Smooth muscle cell of bladder (primary cell): ENCODE results near the gene BCL11B. TPM values are rescaled to one million over a fixed set of nuclear protein-coding genes. Genes with fewer than 3 reads are reported as not detected.

ENCODE experiments used
- total RNA-seq: library from RNA; depleted of rRNA; stranded (reverse); fragments of >200 nt; gene quantifications from 2 replicates; pipeline ENCODE4 v1.2.3, GENCODE V29; 2014

The BCL11B gene
- under 0.01 TPM in 1 of 2 replicates, not detected in the other for total RNA-seq

DNA sequence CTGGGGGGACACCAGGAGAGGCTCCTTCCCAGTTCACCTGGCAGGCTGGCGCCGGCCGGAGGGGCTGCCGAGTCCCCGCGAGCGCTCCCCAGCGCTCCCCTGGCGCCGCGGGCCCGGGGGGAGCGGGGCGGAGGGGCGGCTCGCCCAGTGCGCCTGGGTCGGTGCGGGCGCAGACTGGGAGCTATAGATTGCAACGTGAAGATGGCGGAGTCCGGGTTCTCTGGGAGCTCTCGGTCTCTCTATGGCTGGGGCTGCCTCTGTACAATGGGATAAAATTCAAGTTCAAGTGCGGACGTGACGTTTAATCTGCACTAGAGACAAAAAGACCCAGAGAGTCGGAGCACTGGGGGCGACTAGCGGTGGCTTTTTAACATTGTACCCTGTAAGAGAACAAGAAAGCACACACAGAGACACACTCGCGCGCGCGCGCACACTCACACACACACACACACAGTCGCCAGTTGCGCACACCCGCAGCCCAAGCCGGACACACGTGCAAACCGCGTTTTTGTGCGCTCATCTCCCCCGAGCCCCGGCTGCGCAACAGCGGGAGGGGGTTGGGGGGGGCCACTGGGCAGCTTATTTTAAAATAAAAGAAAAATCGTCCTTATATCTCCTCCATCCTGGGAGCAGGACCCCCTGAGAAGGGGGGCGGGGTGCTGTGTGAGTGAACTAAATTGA lies at the start of gene BCL11B:
Gene BCL11B, minus strand, starts transcription at position 247 of the 681 bp plus-strand sequence. CDS start 979 bp downstream, outside the sequence.

Other genes starting within 250 kb of the BCL11B start
- 29.2 and 41.8 TPM in 2 replicates for gene SETD3, start 208.7 kb upstream of the BCL11B start, total RNA-seq
- 34.2 and 34.3 TPM in 2 replicates for gene CCNK, start 209.2 kb upstream of the BCL11B start, total RNA-seq